Stomach (tissue), 9 donors: Measurements from ENCODE around the gene KDM8. TPM values are rescaled to one million over a fixed set of nuclear protein-coding genes. Genes with fewer than 3 reads are reported as not detected.

Experiments
- DNase-seq, 2 donors: peaks; one replicate each; pipeline versions ENCODE4 v3.0.0 to v3.0.0-alpha.2; 2013 to 2019
- H3K27ac ChIP-seq, 5 donors: fragments of 200-600 bp in 4 of 5; sonication (generic) in 4 of 5; one replicate each; pipeline ENCODE4 v1.5.1; 2013 to 2019; ENCODE audit warnings: mild to moderate bottlenecking in 1 of 5, moderate library complexity in 1 of 5
- H3K27me3 ChIP-seq, 3 donors: fragments of 200-600 bp; sonication (generic); one replicate each; pipeline ENCODE4 v1.5.1; 2017 to 2019; ENCODE audit warnings: mixed run types in 1 of 3
- H3K36me3 ChIP-seq, 4 donors: fragments of 200-600 bp; sonication (generic); 1 replicate in 3 of 4; 2 replicates in 1 of 4; pipeline ENCODE4 v1.5.1; 2016 to 2019
- H3K4me1 ChIP-seq, 4 donors: fragments of 200-600 bp; sonication (generic); one replicate each; pipeline ENCODE4 v1.5.1; 2016 to 2019
- H3K4me3 ChIP-seq, 4 donors: fragments of 200-600 bp; sonication (generic) in 3 of 4; one replicate each; pipeline ENCODE4 v1.5.1; 2016 to 2019; ENCODE audit warnings: mild to moderate bottlenecking in 1 of 4
- H3K9me3 ChIP-seq, 4 donors: fragments of 200-600 bp; sonication (generic); one replicate each; pipeline ENCODE4 v1.5.1; 2016 to 2019
- CTCF ChIP-seq, 7 experiments: fragments of 450-650 bp in 4 of 7; fragments of 200-600 bp in 3 of 7; sonication (generic) in 3 of 7; IDR thresholded peaks; one replicate each; pipeline ENCODE4 v1.5.1; 2016 to 2019; ENCODE audit warnings: antibody characterized with exemption in 7 of 7, control low read depth in 2 of 7, mild to moderate bottlenecking in 1 of 7
- EP300 ChIP-seq: sonication (generic); formaldehyde crosslinking; IDR thresholded peaks from one replicate; pipeline ENCODE4 v1.6.1; 2017; ENCODE audit warnings: antibody characterized with exemption
- POLR2A ChIP-seq, 4 donors: fragments of 450-650 bp; IDR thresholded peaks; one replicate each; pipeline ENCODE4 v1.6.1; 2016; ENCODE audit warnings: antibody characterized with exemption in 4 of 4, control low read depth in 2 of 4, mild to moderate bottlenecking in 1 of 4, moderate library complexity in 1 of 4
- POLR2AphosphoS5 ChIP-seq, 3 donors: sonication (generic); formaldehyde crosslinking; IDR thresholded peaks; one replicate each; pipeline ENCODE4 v1.6.1; 2016; ENCODE audit warnings: antibody characterized with exemption in 3 of 3
- WGBS, 5 donors: extraction: QIAGEN DNeasy Blood & Tissue Kit in 3 of 5; methylation state at CpG; one replicate each; pipeline versions ENCODE4 v1.1.5 to v1.1.7; 2013 to 2018; 5-methylcytosine and 5-hydroxymethylcytosine counted together
- intact Hi-C: fragments of 100-400 bp; cut with DNase I; formaldehyde crosslinking; loops from one replicate; pipeline ENCODE4 v1.15.1; 2023; ENCODE audit warnings: low total_unique reads
- polyA plus RNA-seq, 3 donors: library from polyadenylated mRNA; stranded (reverse); fragments of 200-250 nt; gene quantifications; one replicate each; pipeline ENCODE4 v1.2.3, GENCODE V29; 2013
- total RNA-seq, 5 donors: library from RNA; depleted of rRNA; stranded (reverse); fragments of >200 nt; gene quantifications; one replicate each; pipeline versions ENCODE4 v1.1.0 to v1.2.3, GENCODE V29; 2014 to 2016
- donor health status: healthy with polysubstance abuse.
- donor health status: Bipolar disorder and iron deficiency.
- donor health status: healthy.

KDM8 gene
- total and polyA plus RNA-seq, 8 donors = 1.4 to 58.3 (median 2.9) TPM

- peak overlapping the region in 1 of 5 donors; percentile 1 for H3K27ac ChIP-seq
- H3K4me1 ChIP-seq = peaks cover 37 to 66% (median 50%) of the 10 kb centered on the region in 4 donors
- peaks cover 0 to 63% (median 59%) of the 10 kb centered on the region in 4 donors for H3K36me3 ChIP-seq
Measured at GRCh38 chr16:27228045-27228444, 24.7 kb downstream of the KDM8 start.

GRCh38 chr16:27228621-27229501 lies 25.5 kb downstream of the KDM8 start:
- DNase-seq = peak in 1 of 2 donors; percentile 68
- Histone ChIP-seq H3K9me3 (no peaks in the 10 kb centered on the region), H3K36me3 (peaks cover 0 to 69% (median 63%) of the 10 kb centered on the region in 4 donors), H3K4me3 (no peak overlapping the region), H3K27ac (peak overlapping the region in 2 of 5 donors; percentile 1 to 55), H3K27me3 (no peaks in the 10 kb centered on the region), H3K4me1 (peaks cover 34 to 62% (median 46%) of the 10 kb centered on the region in 4 donors)
- 84 to 88% (median 86%) methylated on average over 21 of the region's 21 CpGs for WGBS, 5 donors
- TF ChIP-seq CTCF (IDR thresholded peaks at IDR 0.05) (no peak), POLR2A (IDR thresholded peaks at IDR 0.05) (no peak), POLR2AphosphoS5 (IDR thresholded peaks at IDR 0.05) (no peak), EP300 (no peak)
- intact Hi-C loops = no loop called here

More at GRCh38 chr16:27228045-27228444, 24.7 kb downstream of the KDM8 start:
- Histone ChIP-seq H3K27me3 (no peaks in the 10 kb centered on the region), H3K4me3 (no peak overlapping the region), H3K9me3 (no peaks in the 10 kb centered on the region)
- TF ChIP-seq POLR2A (IDR thresholded peaks at IDR 0.05) (no peak), POLR2AphosphoS5 (IDR thresholded peaks at IDR 0.05) (no peak), CTCF (IDR thresholded peaks at IDR 0.05) (no peak), EP300 (no peak)
- intact Hi-C loops = no loop called here
- 76 to 99% (median 86%) methylated on average over 1 to 12 of the region's 12 CpGs for WGBS, 5 donors
- no peak for DNase-seq

GRCh38 chr16:27229891-27230470 lies 26.7 kb downstream of the KDM8 start:
- TF ChIP-seq EP300 (no peak), POLR2A (IDR thresholded peaks at IDR 0.05) (no peak), POLR2AphosphoS5 (IDR thresholded peaks at IDR 0.05) (no peak), CTCF (IDR thresholded peaks at IDR 0.05) (no peak)
- H3K36me3 ChIP-seq = peaks cover 0 to 64% (median 57%) of the 10 kb centered on the region in 4 donors
- H3K27ac ChIP-seq = peak overlapping the region in 2 of 5 donors; percentile 38 to 55
- no peaks in the 10 kb centered on the region for H3K27me3 ChIP-seq
- no peaks in the 10 kb centered on the region for H3K9me3 ChIP-seq
- peaks cover 40 to 66% (median 55%) of the 10 kb centered on the region in 4 donors for H3K4me1 ChIP-seq
- H3K4me3 ChIP-seq = no peak overlapping the region
- intact Hi-C loops = no loop called here
- WGBS, 5 donors = 92 to 100% (median 95%) methylated on average over 9 to 18 of the region's 18 CpGs
- no peak for DNase-seq

- TF ChIP-seq EP300 (no peak), CTCF (IDR thresholded peaks at IDR 0.05) (peak in 4 of 7 experiments; percentile 16 to 40 (median 23)), POLR2AphosphoS5 (IDR thresholded peaks at IDR 0.05) (peak in 1 of 3 donors; percentile 19), POLR2A (IDR thresholded peaks at IDR 0.05) (no peak)
- 27 to 57% (median 45%) methylated on average over 4 to 16 of the region's 16 CpGs for WGBS, 5 donors
- Histone ChIP-seq H3K4me3 (no peak overlapping the region), H3K36me3 (peaks cover 0 to 58% (median 51%) of the 10 kb centered on the region in 4 donors), H3K9me3 (no peaks in the 10 kb centered on the region), H3K27ac (peak overlapping the region in 3 of 5 donors; percentile 26 to 55 (median 38)), H3K4me1 (peaks cover 44 to 66% (median 57%) of the 10 kb centered on the region in 4 donors), H3K27me3 (no peaks in the 10 kb centered on the region)
- intact Hi-C loops = no loop called here
- DNase-seq = peak; percentile 76 to 80
Measured at GRCh38 chr16:27230562-27231001, 27.3 kb downstream of the KDM8 start.
